Measurements from ENCODE around the gene BCL7A. TPM values are rescaled to one million over a fixed set of nuclear protein-coding genes. Genes with fewer than 3 reads are reported as not detected.
A peak's percentile ranks its signal among the peaks of the same experiment; 100 is the strongest.
"Not testable (repeated sequence)": the region's sequence is repeated elsewhere in the genome, so short reads cannot be mapped to it uniquely, and the experiment has no call there.

The BCL7A gene
- total RNA-seq, 1 experiment from 2014 or later, result 0.72 TPM

- no peak for DNase-seq (ENCODE audit: low read depth)
Measured at GRCh38 chr12:122026706-122027333, 5.1 kb downstream of the BCL7A start.

- no peak for DNase-seq (ENCODE audit: low read depth)
Measured at GRCh38 chr12:122028165-122028904, 6.7 kb downstream of the BCL7A start.

GRCh38 chr12:122028905-122029560, 7.3 kb downstream of the BCL7A start:
- DNase-seq (ENCODE audit: low read depth), result no peak

GRCh38 chr12:122029620-122030423, 8.1 kb downstream of the BCL7A start:
- DNase-seq (ENCODE audit: low read depth), result no peak

- no peak for DNase-seq (ENCODE audit: low read depth)
Measured at GRCh38 chr12:122030424-122031035, 8.8 kb downstream of the BCL7A start.

GRCh38 chr12:122031342-122032216, 9.9 kb downstream of the BCL7A start:
- peak; percentile 19 for DNase-seq (ENCODE audit: low read depth)

- no peak for DNase-seq (ENCODE audit: low read depth)
Measured at GRCh38 chr12:122032580-122032979, 10.9 kb downstream of the BCL7A start.

GRCh38 chr12:122035292-122035691, 13.6 kb downstream of the BCL7A start:
- no peak for DNase-seq (ENCODE audit: low read depth)

GRCh38 chr12:122036153-122036552, 14.5 kb downstream of the BCL7A start:
- DNase-seq (ENCODE audit: low read depth), result no peak

GRCh38 chr12:122040579-122041386, 19.1 kb downstream of the BCL7A start:
- DNase-seq (ENCODE audit: low read depth), result no peak

GRCh38 chr12:122041458-122041857, 19.8 kb downstream of the BCL7A start:
- DNase-seq (ENCODE audit: low read depth), result not testable (repeated sequence)

GRCh38 chr12:122042910-122043309, 21.2 kb downstream of the BCL7A start:
- no peak for DNase-seq (ENCODE audit: low read depth)

- no peak for DNase-seq (ENCODE audit: low read depth)
Measured at GRCh38 chr12:122043476-122043875, 21.8 kb downstream of the BCL7A start.

GRCh38 chr12:122045262-122045661, 23.6 kb downstream of the BCL7A start:
- DNase-seq (ENCODE audit: low read depth), result no peak

GRCh38 chr12:122046145-122046544, 24.5 kb downstream of the BCL7A start:
- no peak for DNase-seq (ENCODE audit: low read depth)

- peak; percentile 12 for DNase-seq (ENCODE audit: low read depth)
Measured at GRCh38 chr12:122048151-122048550, 26.5 kb downstream of the BCL7A start.

GRCh38 chr12:122049827-122050226, 28.1 kb downstream of the BCL7A start:
- DNase-seq (ENCODE audit: low read depth), result no peak

- DNase-seq (ENCODE audit: low read depth), result no peak
Measured at GRCh38 chr12:122050706-122051105, 29.0 kb downstream of the BCL7A start.

- no peak for DNase-seq (ENCODE audit: low read depth)
Measured at GRCh38 chr12:122051231-122051876, 29.7 kb downstream of the BCL7A start.
